ENCODE results near the gene ITGA2. TPM values are rescaled to one million over a fixed set of nuclear protein-coding genes. Genes with fewer than 3 reads are reported as not detected.
"Not testable (repeated sequence)": the region's sequence is repeated elsewhere in the genome, so short reads cannot be mapped to it uniquely, and the experiment has no call there.

The ITGA2 gene
- total RNA-seq, 1 donor from 2014 or later, result 0.30 TPM

DNA sequence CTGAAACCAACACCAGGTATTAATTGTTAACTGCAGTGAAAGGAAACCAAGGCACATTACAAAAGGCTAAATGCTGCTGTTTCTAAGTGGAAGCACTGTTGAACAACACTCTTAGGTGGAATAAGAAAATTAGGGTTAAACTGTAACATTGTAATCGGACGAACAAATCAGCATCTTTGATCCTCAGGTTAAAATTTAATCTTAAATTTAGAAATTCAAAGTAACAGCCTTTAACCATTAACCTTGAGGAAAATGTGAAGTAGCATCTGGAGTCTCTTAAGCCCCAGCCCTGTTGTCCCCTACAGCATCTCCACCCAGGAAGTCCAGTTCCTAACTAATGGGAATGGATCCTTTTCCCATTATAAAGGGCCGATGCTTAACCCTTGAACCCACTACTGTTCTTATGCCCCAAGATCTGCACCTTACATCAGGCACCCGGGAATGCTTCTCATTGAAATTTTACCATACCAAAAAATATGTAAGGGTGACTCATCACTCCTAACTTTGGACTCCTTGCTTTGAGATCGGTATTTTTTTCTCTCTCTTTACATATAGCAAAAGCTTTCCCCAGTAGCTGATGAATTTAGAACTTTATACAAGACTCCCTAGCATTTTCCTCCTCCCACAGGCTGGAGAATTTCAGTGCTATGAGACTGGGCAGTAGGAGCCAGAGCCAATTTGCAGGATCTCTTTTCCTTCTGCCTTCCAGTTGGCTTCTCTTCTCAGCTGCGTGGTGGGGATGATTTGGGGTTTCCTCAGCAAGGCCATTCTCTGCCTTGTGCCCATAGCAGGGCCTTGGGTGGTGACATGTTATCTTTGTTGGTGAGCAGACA lies 32.0 kb upstream of the ITGA2 start:
- H3K4me1 Mint-ChIP-seq (ENCODE audit: unreplicated experiment), result no peaks in the 10 kb centered on the region
- H3K27me3 Mint-ChIP-seq (ENCODE audit: unreplicated experiment), result no peaks in the 10 kb centered on the region
- H3K36me3 Mint-ChIP-seq (ENCODE audit: unreplicated experiment), result peaks cover 28% of the 10 kb centered on the region
- no peak for DNase-seq (ENCODE audit: extremely low spot score, unreplicated experiment)
- TF ChIP-seq, protein P1, sequence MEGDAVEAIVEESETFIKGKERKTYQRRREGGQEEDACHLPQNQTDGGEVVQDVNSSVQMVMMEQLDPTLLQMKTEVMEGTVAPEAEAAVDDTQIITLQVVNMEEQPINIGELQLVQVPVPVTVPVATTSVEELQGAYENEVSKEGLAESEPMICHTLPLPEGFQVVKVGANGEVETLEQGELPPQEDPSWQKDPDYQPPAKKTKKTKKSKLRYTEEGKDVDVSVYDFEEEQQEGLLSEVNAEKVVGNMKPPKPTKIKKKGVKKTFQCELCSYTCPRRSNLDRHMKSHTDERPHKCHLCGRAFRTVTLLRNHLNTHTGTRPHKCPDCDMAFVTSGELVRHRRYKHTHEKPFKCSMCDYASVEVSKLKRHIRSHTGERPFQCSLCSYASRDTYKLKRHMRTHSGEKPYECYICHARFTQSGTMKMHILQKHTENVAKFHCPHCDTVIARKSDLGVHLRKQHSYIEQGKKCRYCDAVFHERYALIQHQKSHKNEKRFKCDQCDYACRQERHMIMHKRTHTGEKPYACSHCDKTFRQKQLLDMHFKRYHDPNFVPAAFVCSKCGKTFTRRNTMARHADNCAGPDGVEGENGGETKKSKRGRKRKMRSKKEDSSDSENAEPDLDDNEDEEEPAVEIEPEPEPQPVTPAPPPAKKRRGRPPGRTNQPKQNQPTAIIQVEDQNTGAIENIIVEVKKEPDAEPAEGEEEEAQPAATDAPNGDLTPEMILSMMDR (IDR thresholded peaks at IDR 0.05), result no peak
- H3K9me3 Mint-ChIP-seq (ENCODE audit: unreplicated experiment), result peaks cover 8% of the 10 kb centered on the region
- no peak overlapping the region for H3K4me3 Mint-ChIP-seq (ENCODE audit: unreplicated experiment)
- no peak overlapping the region for H3K27ac Mint-ChIP-seq (ENCODE audit: unreplicated experiment)

DNA sequence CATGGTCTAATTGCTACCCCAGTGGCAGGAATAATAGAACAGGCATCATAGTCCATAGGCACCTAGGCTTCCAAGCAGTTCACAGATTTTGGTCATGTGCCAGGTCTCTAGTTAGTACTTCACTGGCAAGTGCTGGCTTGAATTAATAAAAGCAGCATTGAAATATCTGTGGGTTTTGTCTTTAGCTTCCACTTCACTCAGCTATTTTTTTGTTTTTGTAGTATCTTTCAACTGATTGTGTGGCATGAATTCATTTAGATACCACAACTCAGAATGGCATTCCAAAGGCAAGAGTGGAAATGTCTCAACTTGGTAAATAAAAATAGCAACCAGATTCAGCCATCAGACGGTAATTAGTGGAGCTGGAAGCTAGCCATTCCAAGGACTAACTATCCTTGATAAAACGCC lies 27.9 kb upstream of the ITGA2 start:
- H3K9me3 Mint-ChIP-seq (ENCODE audit: unreplicated experiment), result peaks cover 8% of the 10 kb centered on the region
- no peaks in the 10 kb centered on the region for H3K27me3 Mint-ChIP-seq (ENCODE audit: unreplicated experiment)
- no peak for DNase-seq (ENCODE audit: extremely low spot score, unreplicated experiment)
- peaks cover 9% of the 10 kb centered on the region for H3K36me3 Mint-ChIP-seq (ENCODE audit: unreplicated experiment)
- H3K27ac Mint-ChIP-seq (ENCODE audit: unreplicated experiment), result no peak overlapping the region
- no peaks in the 10 kb centered on the region for H3K4me1 Mint-ChIP-seq (ENCODE audit: unreplicated experiment)
- H3K4me3 Mint-ChIP-seq (ENCODE audit: unreplicated experiment), result no peak overlapping the region
- TF ChIP-seq, protein P1 (IDR thresholded peaks at IDR 0.05), result no peak

DNA sequence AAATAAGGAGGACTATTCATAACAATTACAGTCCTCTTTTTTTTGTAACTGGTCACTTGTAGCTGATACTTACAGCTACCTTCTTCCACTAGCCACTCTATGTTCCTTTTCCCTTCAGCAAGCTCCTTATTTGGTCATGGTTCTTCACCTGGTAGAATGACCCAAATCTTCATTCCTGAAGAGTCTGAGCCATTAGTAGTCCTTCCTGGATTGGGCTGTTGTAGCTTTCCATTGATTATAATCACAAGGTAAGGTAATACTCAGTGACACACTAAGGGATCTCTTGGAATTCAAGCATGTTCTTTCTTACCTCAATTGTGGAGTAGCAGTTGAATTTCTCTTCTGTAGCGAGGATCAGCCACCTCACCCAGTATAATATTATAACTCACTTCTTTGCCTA lies 25.5 kb upstream of the ITGA2 start:
- H3K4me3 Mint-ChIP-seq (ENCODE audit: unreplicated experiment), result no peak overlapping the region
- H3K27ac Mint-ChIP-seq (ENCODE audit: unreplicated experiment), result no peak overlapping the region
- no peaks in the 10 kb centered on the region for H3K36me3 Mint-ChIP-seq (ENCODE audit: unreplicated experiment)
- TF ChIP-seq, protein P1 (IDR thresholded peaks at IDR 0.05), result no peak
- H3K9me3 Mint-ChIP-seq (ENCODE audit: unreplicated experiment), result peaks cover 17% of the 10 kb centered on the region
- no peaks in the 10 kb centered on the region for H3K4me1 Mint-ChIP-seq (ENCODE audit: unreplicated experiment)
- DNase-seq (ENCODE audit: extremely low spot score, unreplicated experiment), result no peak
- H3K27me3 Mint-ChIP-seq (ENCODE audit: unreplicated experiment), result peaks cover 15% of the 10 kb centered on the region

DNA sequence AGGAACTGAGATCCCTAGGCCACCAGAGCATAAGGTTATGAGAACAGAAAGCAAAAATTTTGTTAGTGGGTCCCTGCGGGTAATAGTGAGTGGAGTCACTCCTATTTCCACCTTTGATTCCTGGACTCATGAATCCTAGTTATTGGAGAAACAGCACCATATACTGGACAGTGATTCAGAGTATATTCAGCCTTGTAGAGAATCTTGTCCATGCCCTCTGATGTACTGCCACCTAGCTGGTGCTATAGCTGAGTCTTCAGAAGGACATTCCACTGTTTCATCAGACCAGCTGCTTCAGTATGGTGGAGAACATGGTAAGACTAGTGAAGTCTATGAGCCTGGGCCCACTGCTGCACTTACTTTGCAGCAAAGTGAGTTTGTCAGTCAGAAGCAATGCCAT lies 25.0 kb upstream of the ITGA2 start:
- no peak for DNase-seq (ENCODE audit: extremely low spot score, unreplicated experiment)
- Mint-ChIP-seq H3K9me3 (ENCODE audit: unreplicated experiment) (peaks cover 21% of the 10 kb centered on the region), H3K27ac (ENCODE audit: unreplicated experiment) (no peak overlapping the region), H3K4me3 (ENCODE audit: unreplicated experiment) (no peak overlapping the region), H3K4me1 (ENCODE audit: unreplicated experiment) (no peaks in the 10 kb centered on the region), H3K27me3 (ENCODE audit: unreplicated experiment) (peaks cover 19% of the 10 kb centered on the region), H3K36me3 (ENCODE audit: unreplicated experiment) (no peaks in the 10 kb centered on the region)
- TF ChIP-seq, protein P1 (IDR thresholded peaks at IDR 0.05), result peak; percentile 15

DNA sequence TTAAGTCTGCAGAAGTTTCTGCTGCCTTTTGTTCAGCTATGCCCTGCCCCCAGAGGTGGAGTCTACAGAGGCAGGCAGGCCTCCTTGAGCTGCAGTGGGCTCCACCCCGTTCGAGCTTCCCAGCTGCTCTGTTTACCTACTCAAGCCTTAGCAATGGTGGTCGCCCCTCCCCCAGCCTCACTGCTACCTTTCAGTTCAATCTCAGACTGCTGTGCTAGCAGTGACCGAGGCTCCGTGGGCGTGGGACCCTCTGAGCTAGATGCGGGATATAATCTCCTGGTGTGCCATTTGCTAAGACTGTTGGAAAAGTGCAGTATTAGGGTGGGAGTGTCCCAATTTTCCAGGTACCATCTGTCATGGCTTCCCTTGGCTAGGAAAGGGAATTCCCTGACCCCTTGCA lies 13.0 kb upstream of the ITGA2 start:
- H3K27ac Mint-ChIP-seq (ENCODE audit: unreplicated experiment); H3K9me3 Mint-ChIP-seq (ENCODE audit: unreplicated experiment); DNase-seq (ENCODE audit: extremely low spot score, unreplicated experiment); H3K4me1 Mint-ChIP-seq (ENCODE audit: unreplicated experiment); H3K36me3 Mint-ChIP-seq (ENCODE audit: unreplicated experiment); H3K4me3 Mint-ChIP-seq (ENCODE audit: unreplicated experiment): not testable (repeated sequence)
- H3K27me3 Mint-ChIP-seq (ENCODE audit: unreplicated experiment), result peaks cover 50% of the 10 kb centered on the region

All from osteocyte (in vitro differentiated cells).